Keratinocyte (primary cell): ENCODE results near the gene APOF.

Experiments
- EZH2 ChIP-seq: IDR thresholded peaks from one replicate; pipeline ENCODE4 v1.6.1; 2012; ENCODE audit warnings: inconsistent platforms, mild to moderate bottlenecking, low read length, moderate library complexity
- TF ChIP-seq, protein P1 (sequence below), 3 experiments: IDR thresholded peaks in 1 of 3; conservative IDR thresholded peaks in 1 of 3; optimal IDR thresholded peaks in 1 of 3; 2 replicates in 2 of 3; 3 replicates in 1 of 3; pipeline versions ENCODE3 to v1.5.1; 2011; ENCODE audit warnings: low read length in 3 of 3, mild to moderate bottlenecking in 3 of 3, moderate library complexity in 2 of 3, control low read depth in 1 of 3, inconsistent platforms in 1 of 3; ENCODE audit not compliant: insufficient read depth in 2 of 3; ENCODE audit errors: extremely low read depth in 1 of 3

GRCh38 chr12:56326533-56326932 lies 36.1 kb downstream of the APOF start:
- TF ChIP-seq, protein P1, sequence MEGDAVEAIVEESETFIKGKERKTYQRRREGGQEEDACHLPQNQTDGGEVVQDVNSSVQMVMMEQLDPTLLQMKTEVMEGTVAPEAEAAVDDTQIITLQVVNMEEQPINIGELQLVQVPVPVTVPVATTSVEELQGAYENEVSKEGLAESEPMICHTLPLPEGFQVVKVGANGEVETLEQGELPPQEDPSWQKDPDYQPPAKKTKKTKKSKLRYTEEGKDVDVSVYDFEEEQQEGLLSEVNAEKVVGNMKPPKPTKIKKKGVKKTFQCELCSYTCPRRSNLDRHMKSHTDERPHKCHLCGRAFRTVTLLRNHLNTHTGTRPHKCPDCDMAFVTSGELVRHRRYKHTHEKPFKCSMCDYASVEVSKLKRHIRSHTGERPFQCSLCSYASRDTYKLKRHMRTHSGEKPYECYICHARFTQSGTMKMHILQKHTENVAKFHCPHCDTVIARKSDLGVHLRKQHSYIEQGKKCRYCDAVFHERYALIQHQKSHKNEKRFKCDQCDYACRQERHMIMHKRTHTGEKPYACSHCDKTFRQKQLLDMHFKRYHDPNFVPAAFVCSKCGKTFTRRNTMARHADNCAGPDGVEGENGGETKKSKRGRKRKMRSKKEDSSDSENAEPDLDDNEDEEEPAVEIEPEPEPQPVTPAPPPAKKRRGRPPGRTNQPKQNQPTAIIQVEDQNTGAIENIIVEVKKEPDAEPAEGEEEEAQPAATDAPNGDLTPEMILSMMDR (optimal IDR thresholded peaks at IDR 0.05 in 1 of 3, IDR thresholded peaks at IDR 0.05 in 1 of 3, conservative IDR thresholded peaks at IDR 0.05 in 1 of 3; ENCODE audit: extremely low read depth in 1 of 3, insufficient read depth in 2 of 3, low read length in 3 of 3), result no peak
- TF ChIP-seq EZH2, result no peak
